T-cell (primary cell): Measurements from ENCODE around the gene EML4. TPM values are rescaled to one million over a fixed set of nuclear protein-coding genes. Genes with fewer than 3 reads are reported as not detected.

Experiments used
- ATAC-seq, 4 experiments: fragments of 200-7000 bp in 3 of 4; fragments of 150-1000 bp in 1 of 4; cut with Tn5 transposase; replicated peaks in 1 of 4; 1 replicate in 3 of 4; 2 replicates in 1 of 4; pipeline ENCODE4 v1.10.0; 2021; ENCODE audit warnings: moderate library complexity in 3 of 4, mild to moderate bottlenecking in 2 of 4, moderate number of reproducible peaks in 1 of 4
- CTCF ChIA-PET, 2 donors: fragments of 300-600 bp; sonication (Branson Sonifier 250); formaldehyde crosslinking; loops; one replicate each; lab custom pipeline; 2022; ENCODE audit warnings: antibody characterized with exemption in 2 of 2; lab: Charles Lee
- POLR2A ChIA-PET, 2 donors: fragments of 300-600 bp; sonication (Branson Sonifier 250); formaldehyde crosslinking; loops; one replicate each; lab custom pipeline; 2022; ENCODE audit warnings: antibody characterized with exemption in 2 of 2; lab: Charles Lee
- DNase-seq, 35 experiments: peaks; one replicate each; pipeline versions ENCODE4 v3.0.0 to v3.0.0-alpha.2; 2013 to 2023
- H3K27ac ChIP-seq: one replicate; pipeline ENCODE4 v1.5.1; 2013; ENCODE audit warnings: low read length
- H3K27me3 ChIP-seq, 2 experiments: replicated peaks in 1 of 2; 1 replicate in 1 of 2; 2 replicates in 1 of 2; pipeline versions ENCODE4 v1.6.1 to v1.7.0; 2013; ENCODE audit warnings: low read length in 1 of 2, mixed read lengths in 1 of 2; ENCODE audit not compliant: control insufficient read depth in 2 of 2, insufficient read depth in 2 of 2; ENCODE audit errors: extremely low read depth in 1 of 2
- H3K36me3 ChIP-seq, 2 donors: 1 replicate in 1 of 2; 2 replicates in 1 of 2; pipeline versions ENCODE4 v1.6.1 to v1.7.0; 2013; ENCODE audit warnings: low read length in 1 of 2; ENCODE audit not compliant: control insufficient read depth in 2 of 2, insufficient read depth in 1 of 2; ENCODE audit errors: extremely low read depth in 1 of 2
- H3K4me1 ChIP-seq, 2 experiments: 1 replicate in 1 of 2; 2 replicates in 1 of 2; pipeline versions ENCODE4 v1.6.1 to v1.7.0; 2013; ENCODE audit warnings: low read length in 2 of 2, mixed read lengths in 1 of 2; ENCODE audit not compliant: insufficient read depth in 2 of 2, control insufficient read depth in 1 of 2; ENCODE audit errors: extremely low read depth in 1 of 2
- H3K4me3 ChIP-seq, 2 donors: 1 replicate in 1 of 2; 2 replicates in 1 of 2; pipeline versions ENCODE4 v1.5.1 to v1.7.0; 2013; ENCODE audit warnings: mild to moderate bottlenecking in 2 of 2, low read length in 1 of 2, moderate library complexity in 1 of 2; ENCODE audit not compliant: control insufficient read depth in 1 of 2; ENCODE audit errors: extremely low read depth in 1 of 2
- H3K9me3 ChIP-seq: 2 replicates; pipeline ENCODE4 v1.7.0; 2013
- H3K27ac Mint-ChIP-seq, 2 donors: one replicate each; pipeline ENCODE4 v1.8.0; 2020 to 2021; ENCODE audit warnings: mild to moderate bottlenecking in 2 of 2, mixed read lengths in 2 of 2
- H3K27me3 Mint-ChIP-seq, 2 donors: one replicate each; pipeline ENCODE4 v1.8.0; 2021 to 2022; ENCODE audit warnings: mixed read lengths in 2 of 2
- H3K36me3 Mint-ChIP-seq: one replicate; pipeline ENCODE4 v1.8.0; 2021; ENCODE audit warnings: mixed read lengths
- H3K4me1 Mint-ChIP-seq, 3 donors: one replicate each; pipeline ENCODE4 v1.8.0; 2020 to 2022; ENCODE audit warnings: mixed read lengths in 3 of 3, mild to moderate bottlenecking in 1 of 3
- H3K4me3 Mint-ChIP-seq, 3 donors: one replicate each; pipeline ENCODE4 v1.8.0; 2020 to 2022; ENCODE audit warnings: mild to moderate bottlenecking in 3 of 3, mixed read lengths in 3 of 3, moderate library complexity in 3 of 3
- H3K9me3 Mint-ChIP-seq, 3 donors: one replicate each; pipeline ENCODE4 v1.8.0; 2020 to 2022; ENCODE audit warnings: mixed read lengths in 3 of 3
- WGBS: methylation state at CpG from one replicate; pipeline ENCODE4 v1.1.5; 2013; ENCODE audit warnings: missing lambda C conversion rate; ENCODE audit not compliant: insufficient coverage; 5-methylcytosine and 5-hydroxymethylcytosine counted together
- total RNA-seq, 35 experiments: library from RNA in 6 of 35; stranded (reverse) in 6 of 35; fragments of 120-200 nt in 1 of 35; gene quantifications; one replicate each; pipeline versions ENCODE4 v1.2.1 to v1.2.4 and lab custom pipeline; 2013 to 2026

The EML4 gene
- total RNA-seq, 5 donors from 2014 or later (not counting 1 experiment from before 2014, with no cell fraction given) = 101 to 223 (median 123) TPM

DNA sequence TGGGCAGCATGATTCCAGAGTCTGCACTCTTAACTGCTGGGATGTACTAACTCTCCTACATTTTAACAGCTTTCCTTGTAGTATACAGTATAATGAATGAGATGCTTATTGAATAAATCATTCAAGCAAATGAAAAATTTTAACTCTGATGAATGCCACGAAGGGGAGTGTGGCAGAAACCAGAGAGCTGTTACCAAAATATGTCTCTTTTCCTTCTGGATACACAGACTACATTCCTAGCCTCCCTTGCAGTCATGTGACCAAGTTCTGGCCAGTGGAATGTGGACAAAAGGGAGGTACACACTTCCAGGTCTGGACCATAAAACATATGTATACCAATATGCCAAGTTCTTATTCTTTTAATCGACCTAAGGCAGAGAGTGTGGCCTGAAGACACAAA, 1.7 kb upstream of the EML4 start:
- ChIA-PET CTCF (interaction anchor here (0.8 to 1.4 kb wide), 4 partner anchors 32 to 77 kb away, joined by 3 to 6 read pairs (median 5); no protein-coding TSS in a partner anchor), POLR2A (interaction anchor here (0.6 to 1.2 kb wide), 4 partner anchors 32 to 63 kb away, joined by 3 to 7 read pairs (median 4); no protein-coding TSS in a partner anchor)
- Mint-ChIP-seq H3K36me3 (no peaks in the 10 kb centered on the region), H3K27ac (peak overlapping the region; percentile 17 to 74), H3K4me1 (peaks cover 7 to 14% (median 10%) of the 10 kb centered on the region in 3 donors), H3K4me3 (peak overlapping the region in 1 of 3 donors; percentile 22), H3K9me3 (no peaks in the 10 kb centered on the region), H3K27me3 (no peaks in the 10 kb centered on the region)
- H3K36me3 ChIP-seq = no peaks in the 10 kb centered on the region
- no CpG with 5 or more reads among the region's 2 CpGs for WGBS
- no peak for ATAC-seq
- DNase-seq = no peak
- H3K4me1 ChIP-seq = peaks cover 8 to 23% of the 10 kb centered on the region in 2 experiments
- no peaks in the 10 kb centered on the region for H3K9me3 ChIP-seq
- no peak overlapping the region for H3K4me3 ChIP-seq
- no peaks in the 10 kb centered on the region for H3K27me3 ChIP-seq
- H3K27ac ChIP-seq = no peak overlapping the region

- H3K9me3 ChIP-seq = no peaks in the 10 kb centered on the region
- H3K27ac ChIP-seq = peak overlapping the region; percentile 86
- 91% methylated on average over 6 of the region's 16 CpGs for WGBS
- no peak for ATAC-seq
- ChIA-PET POLR2A (interaction anchor here in 1 of 2 donors (0.5 to 1.0 kb wide), 3 partner anchors 33 to 1058 kb away, joined by 3 to 6 read pairs (median 3); partner anchors contain the start of gene ZFP36L2), CTCF (no interaction called here)
- H3K4me3 ChIP-seq = no peak overlapping the region
- no peak overlapping the region for H3K4me3 Mint-ChIP-seq
- no peaks in the 10 kb centered on the region for H3K27me3 ChIP-seq
- H3K9me3 Mint-ChIP-seq = no peaks in the 10 kb centered on the region
- peak overlapping the region; percentile 61 to 82 for H3K27ac Mint-ChIP-seq
- no peaks in the 10 kb centered on the region for H3K27me3 Mint-ChIP-seq
- H3K36me3 Mint-ChIP-seq = peaks cover 7% of the 10 kb centered on the region
- peaks cover 12 to 34% of the 10 kb centered on the region in 2 experiments for H3K4me1 ChIP-seq
- H3K36me3 ChIP-seq = no peaks in the 10 kb centered on the region
- DNase-seq = no peak
- peaks cover 7 to 14% (median 10%) of the 10 kb centered on the region in 3 donors for H3K4me1 Mint-ChIP-seq
Observed at GRCh38 chr2:42168459-42169099, 574 bp upstream of the EML4 start.

DNA sequence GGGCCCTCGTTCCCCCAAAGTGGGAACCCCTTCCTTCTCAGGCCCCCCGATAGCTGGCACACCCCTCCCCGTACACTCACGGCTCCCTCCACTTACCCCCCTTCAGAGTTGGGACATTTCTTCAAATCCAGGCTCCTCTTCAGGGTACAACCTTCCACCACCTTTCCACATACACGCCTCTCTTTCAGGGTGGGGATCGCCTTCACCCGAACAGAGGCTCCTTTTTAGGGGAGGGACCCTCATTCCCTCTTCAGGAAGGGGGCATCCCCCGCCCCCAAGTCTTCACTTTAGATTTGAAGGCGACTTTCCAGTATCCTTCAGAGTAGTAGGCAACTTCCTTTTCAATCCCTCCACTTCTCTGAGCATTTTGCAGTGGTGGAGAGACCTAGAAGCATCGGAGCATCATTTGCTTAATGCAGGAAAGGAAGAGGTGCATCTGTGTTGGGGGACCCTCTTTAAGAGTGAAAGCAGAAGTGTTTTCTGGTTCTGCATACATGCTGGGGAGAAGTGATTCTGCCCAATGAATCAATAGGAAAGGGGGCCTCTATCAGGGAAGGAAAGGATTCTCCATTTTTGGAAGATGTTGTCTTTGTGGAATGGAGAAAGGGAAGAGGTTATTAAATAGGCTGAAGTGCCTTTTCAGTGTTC, 845 bp downstream of the EML4 start:
- Mint-ChIP-seq H3K27me3 (no peaks in the 10 kb centered on the region), H3K4me3 (no peak overlapping the region), H3K27ac (no peak overlapping the region), H3K4me1 (peaks cover 11 to 22% (median 16%) of the 10 kb centered on the region in 3 donors), H3K36me3 (peaks cover 7% of the 10 kb centered on the region), H3K9me3 (no peaks in the 10 kb centered on the region)
- Histone ChIP-seq H3K4me3 (peak overlapping the region; percentile 71 to 97), H3K36me3 (no peaks in the 10 kb centered on the region), H3K4me1 (peaks cover 23 to 33% of the 10 kb centered on the region in 2 experiments), H3K27me3 (no peaks in the 10 kb centered on the region), H3K9me3 (no peaks in the 10 kb centered on the region), H3K27ac (peak overlapping the region; percentile 91)
- ChIA-PET CTCF (interaction anchor here (0.6 to 2.8 kb wide), 7 partner anchors 13 to 116 kb away, joined by 3 to 16 read pairs (median 8); no protein-coding TSS in a partner anchor), POLR2A (interaction anchor here (0.7 to 6.0 kb wide), 6 partner anchors 13 to 299 kb away, joined by 3 to 32 read pairs (median 10); no protein-coding TSS in a partner anchor)
- WGBS = 4% methylated on average over 3 of the region's 10 CpGs
- DNase-seq = peak in 7 of 35 experiments; percentile 3 to 40 (median 10)
- peak; percentile 8 to 23 (median 12) for ATAC-seq

- CTCF ChIA-PET = interaction anchor here (0.6 to 2.8 kb wide), 18 partner anchors 8 to 191 kb away, joined by 3 to 16 read pairs (median 4); no protein-coding TSS in a partner anchor
- H3K4me1 Mint-ChIP-seq = peaks cover 18 to 30% (median 19%) of the 10 kb centered on the region in 3 donors
- Histone ChIP-seq H3K4me3 (peak overlapping the region; percentile 71 to 97), H3K27me3 (no peaks in the 10 kb centered on the region), H3K27ac (peak overlapping the region; percentile 91), H3K9me3 (no peaks in the 10 kb centered on the region), H3K36me3 (no peaks in the 10 kb centered on the region), H3K4me1 (peaks cover 29 to 33% of the 10 kb centered on the region in 2 experiments)
- H3K4me3 Mint-ChIP-seq = no peak overlapping the region
- DNase-seq (no peak), ATAC-seq (no peak)
- H3K9me3 Mint-ChIP-seq = no peaks in the 10 kb centered on the region
- 31% methylated on average over 3 of the region's 9 CpGs for WGBS
- H3K36me3 Mint-ChIP-seq = peaks cover 7% of the 10 kb centered on the region
- POLR2A ChIA-PET = interaction anchor here (0.6 to 6.0 kb wide), 16 partner anchors 12 to 688 kb away, joined by 3 to 32 read pairs (median 4); no protein-coding TSS in a partner anchor
- H3K27ac Mint-ChIP-seq = no peak overlapping the region
- no peaks in the 10 kb centered on the region for H3K27me3 Mint-ChIP-seq
Observed at GRCh38 chr2:42170619-42171395, 1.7 kb downstream of the EML4 start.

- ChIA-PET POLR2A (interaction anchor here (0.6 to 6.0 kb wide), 19 partner anchors 9 to 688 kb away, joined by 3 to 32 read pairs (median 4); no protein-coding TSS in a partner anchor), CTCF (interaction anchor here (0.6 to 2.8 kb wide), 22 partner anchors 9 to 190 kb away, joined by 3 to 16 read pairs (median 4); no protein-coding TSS in a partner anchor)
- H3K27me3 ChIP-seq = no peaks in the 10 kb centered on the region
- no peaks in the 10 kb centered on the region for H3K9me3 Mint-ChIP-seq
- no peak overlapping the region for H3K4me3 Mint-ChIP-seq
- no peaks in the 10 kb centered on the region for H3K9me3 ChIP-seq
- no peak overlapping the region for H3K27ac Mint-ChIP-seq
- peaks cover 20 to 37% (median 25%) of the 10 kb centered on the region in 3 donors for H3K4me1 Mint-ChIP-seq
- H3K4me3 ChIP-seq = peak overlapping the region; percentile 59 to 71
- H3K27me3 Mint-ChIP-seq = no peaks in the 10 kb centered on the region
- ATAC-seq (no peak), DNase-seq (peak in 1 of 35 experiments; percentile 44)
- H3K36me3 ChIP-seq = no peaks in the 10 kb centered on the region
- H3K36me3 Mint-ChIP-seq = peaks cover 13% of the 10 kb centered on the region
- H3K27ac ChIP-seq = peak overlapping the region; percentile 91
- WGBS = no CpG with 5 or more reads among the region's 3 CpGs
- peaks cover 29 to 33% of the 10 kb centered on the region in 2 experiments for H3K4me1 ChIP-seq
Observed at GRCh38 chr2:42171396-42171980, 2.3 kb downstream of the EML4 start.
